Fibroblast of skin of right quadriceps (primary cell): Measurements from ENCODE around the gene DDX47.
"Not testable (repeated sequence)": the region's sequence is repeated elsewhere in the genome, so short reads cannot be mapped to it uniquely, and the experiment has no call there.

Experiments
- DNase-seq: peaks from one replicate; pipeline ENCODE4 v3.0.0-alpha.2; 2013

Gene DDX47

DNA sequence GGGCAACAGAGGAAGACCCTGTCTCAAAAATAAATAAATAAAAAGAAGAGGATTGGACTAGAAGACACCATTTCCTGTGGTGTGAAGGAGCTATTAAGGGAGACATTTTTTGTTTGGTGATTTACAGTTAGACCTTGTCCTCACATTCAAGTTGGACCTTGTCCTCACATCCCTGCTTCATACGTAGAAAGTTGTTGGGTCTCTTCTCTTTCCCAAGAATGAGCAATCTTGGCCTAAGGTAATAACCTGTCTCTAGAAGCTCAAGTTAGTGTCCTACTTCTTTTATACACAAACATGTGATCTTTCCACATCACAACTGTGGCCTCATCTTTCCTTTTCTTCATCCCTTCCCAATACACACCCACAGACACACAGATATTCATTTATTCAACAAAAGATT, 14.7 kb upstream of the DDX47 start:
- no peak for DNase-seq

DNA sequence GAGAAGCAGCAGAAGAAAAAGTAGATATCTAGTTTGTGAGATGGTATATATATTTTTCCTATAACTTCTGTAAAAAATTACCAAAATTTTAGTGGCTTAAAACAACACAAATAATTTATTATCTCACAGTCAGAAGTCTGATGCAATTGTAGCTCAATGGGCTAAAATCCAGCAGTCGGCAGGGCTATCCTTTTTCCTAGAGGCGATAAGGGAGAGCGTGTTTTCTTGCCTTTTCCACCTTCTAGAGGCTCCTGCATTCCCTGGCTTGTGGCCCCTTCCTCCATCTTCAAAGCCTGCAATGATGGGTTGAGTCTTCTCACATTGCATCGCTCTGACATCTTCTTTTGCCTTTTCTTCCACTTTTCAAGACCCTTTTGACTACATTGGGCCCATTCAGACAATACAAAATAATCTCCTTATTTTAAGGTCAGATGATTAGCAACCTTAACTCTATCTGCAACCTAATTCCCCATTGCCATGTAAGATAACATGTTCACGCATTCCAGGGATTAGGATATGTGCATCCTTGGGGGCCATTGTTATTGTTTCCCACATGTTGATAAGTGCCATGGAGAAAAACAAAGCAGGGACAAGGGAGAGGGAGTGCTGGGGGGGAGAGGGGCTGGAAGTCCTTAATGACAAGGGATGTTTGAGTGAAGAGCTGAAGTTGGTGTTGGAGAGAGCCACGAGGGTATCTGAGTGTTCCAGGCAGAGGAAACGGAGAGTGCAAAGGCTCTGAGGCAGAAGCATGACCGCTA, 13.8 kb upstream of the DDX47 start:
- DNase-seq = no peak

DNA sequence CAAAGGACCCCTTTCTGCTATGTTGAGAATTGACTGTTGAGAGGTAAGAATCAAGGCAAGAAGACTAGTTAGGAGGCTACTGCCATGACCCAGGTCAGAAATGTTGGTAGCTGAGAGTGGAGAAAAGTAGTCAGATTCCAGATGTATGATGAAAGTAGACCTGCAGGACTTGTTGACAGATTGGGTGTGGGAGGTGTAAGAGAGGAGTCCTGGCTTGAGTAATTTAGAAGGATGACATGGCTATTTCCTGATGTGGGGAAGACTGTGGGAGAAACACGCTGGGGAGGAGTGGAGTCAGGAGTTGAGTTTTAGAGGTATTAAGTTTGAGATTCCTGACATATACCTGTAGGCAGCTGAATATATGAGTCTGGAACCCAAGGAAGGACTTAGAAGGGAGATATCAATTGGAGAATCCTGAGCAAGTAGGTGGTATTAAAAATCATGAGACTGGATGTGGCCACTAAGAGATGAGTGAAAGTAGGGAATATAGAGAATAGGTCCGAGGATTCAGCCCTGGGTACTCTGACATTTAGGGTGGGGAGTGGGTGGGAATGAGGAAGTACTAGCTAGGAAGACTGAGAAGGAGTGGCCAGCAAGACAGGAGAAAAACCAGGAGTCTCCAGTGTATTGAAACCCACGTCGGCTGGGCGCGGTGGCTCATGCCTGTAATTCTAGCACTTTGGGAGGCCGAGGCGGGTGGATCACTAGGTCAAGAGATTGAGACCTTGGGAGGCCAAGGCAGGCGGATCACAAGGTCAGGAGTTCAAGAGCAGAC, 12.6 kb upstream of the DDX47 start:
- DNase-seq = peak; percentile 61

DNA sequence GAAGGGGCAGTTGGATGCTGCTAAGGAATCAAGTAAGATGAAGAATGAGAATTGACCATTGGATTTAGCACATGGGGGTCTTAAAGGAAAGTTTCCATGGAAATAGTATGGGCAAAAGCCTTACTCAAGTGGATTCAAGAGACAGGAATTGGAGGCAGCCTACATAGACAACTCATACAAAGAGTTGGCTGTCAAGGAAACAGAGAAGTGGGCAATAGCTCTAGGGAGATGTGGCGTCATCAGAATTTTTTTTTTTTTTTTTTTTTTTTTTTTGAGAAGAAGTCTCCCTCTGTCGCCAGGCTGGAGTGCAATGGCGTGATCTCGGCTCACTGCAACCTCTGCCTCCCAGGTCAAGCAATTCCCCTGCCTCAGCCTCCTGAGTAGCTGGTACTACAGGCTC, 11.5 kb upstream of the DDX47 start:
- DNase-seq = not testable (repeated sequence)

DNA sequence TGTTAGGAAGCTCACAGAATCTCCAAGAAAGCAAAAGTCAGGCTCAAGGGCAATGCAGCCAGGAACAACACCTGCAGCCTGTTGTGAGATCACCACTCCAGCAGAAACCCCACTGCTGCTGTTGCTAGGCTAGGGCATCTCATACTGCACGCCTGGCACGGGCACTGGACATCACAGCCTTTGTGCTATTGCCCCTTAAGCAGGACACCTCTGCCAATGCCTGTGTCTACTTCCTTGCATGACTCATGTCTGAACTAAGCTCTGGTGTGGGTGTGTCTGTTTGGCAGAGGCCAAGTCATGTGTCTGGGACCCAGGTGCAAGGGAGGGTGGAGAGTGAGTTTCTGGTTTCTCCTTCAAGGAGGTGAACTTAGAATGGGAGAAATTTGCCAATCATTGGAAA, 10.0 kb upstream of the DDX47 start:
- DNase-seq = peak; percentile 64

DNA sequence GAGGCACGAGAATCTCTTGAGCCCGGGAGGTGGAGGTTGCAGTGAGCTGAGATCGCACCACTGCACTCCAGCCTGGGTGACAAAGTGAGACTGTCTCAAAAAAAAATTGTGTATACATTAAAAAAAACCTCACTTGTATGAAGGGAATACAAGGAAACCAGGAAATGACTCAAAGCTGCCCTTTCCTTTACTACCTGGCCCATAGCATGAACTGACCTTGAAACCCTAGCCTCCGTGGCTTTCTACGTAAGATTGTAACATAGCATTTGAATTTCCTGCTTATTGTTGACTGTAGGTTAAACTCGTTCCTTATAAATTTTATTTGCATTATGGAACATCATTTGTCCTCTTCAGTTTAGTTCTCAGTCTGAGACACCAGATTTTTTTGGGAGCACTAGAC, 9.1 kb upstream of the DDX47 start:
- peak; percentile 36 for DNase-seq

DNA sequence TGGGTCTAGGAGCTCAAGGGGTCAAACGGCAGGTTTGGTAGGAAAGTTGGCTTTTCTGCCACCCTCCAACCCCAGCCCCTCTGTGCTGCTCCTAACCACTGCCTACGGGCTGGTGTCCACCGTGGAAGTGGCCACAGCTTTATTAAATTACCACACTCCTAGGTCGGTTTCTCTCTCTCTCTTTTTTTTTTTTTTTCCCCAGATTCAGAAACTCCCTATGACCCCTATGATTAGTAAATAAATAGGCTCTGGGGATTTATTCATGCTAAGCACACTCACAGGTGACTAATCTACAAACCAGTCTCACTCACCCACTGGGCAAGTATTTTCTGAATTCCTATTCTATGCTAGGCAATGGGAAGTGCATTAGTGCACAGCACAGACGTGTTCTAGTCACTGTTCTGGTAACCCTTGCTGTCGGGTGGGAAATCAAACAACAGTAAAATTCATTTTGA, 8.7 kb upstream of the DDX47 start:
- DNase-seq = peak; percentile 91

DNA sequence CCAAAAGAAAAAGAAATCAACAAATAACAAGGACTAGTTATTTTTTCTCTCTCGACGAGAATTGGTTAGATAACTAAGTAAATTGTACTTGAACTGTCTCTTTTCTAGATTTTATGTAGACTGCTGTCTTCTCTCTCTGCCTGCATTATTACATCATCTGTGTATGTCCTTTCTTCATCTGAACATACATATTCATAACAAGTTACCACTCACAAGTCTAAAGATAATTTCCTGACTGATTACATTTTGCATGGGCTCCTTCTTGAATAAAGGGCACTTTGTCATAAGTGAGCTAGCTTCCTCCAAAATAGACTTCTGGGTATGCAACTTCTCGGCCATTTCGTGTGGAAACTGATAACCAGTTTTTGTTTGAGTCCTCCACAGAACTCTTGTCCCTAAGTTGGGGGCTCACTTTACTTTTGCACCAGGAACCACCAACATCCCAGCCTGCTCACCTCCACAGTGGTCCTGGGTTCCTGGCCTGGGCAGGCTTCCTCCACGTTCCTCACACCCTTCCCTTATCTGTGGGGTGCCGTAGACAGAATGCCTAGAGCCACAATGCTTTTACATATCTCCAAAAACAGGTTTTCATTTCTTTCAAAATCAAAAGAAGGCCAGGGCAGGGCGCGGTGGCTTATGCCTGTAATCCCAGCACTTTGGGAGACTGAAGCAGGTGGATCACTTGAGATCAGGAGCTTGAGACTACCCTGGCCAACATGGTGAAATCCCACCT, 6.2 kb upstream of the DDX47 start:
- DNase-seq = no peak

DNA sequence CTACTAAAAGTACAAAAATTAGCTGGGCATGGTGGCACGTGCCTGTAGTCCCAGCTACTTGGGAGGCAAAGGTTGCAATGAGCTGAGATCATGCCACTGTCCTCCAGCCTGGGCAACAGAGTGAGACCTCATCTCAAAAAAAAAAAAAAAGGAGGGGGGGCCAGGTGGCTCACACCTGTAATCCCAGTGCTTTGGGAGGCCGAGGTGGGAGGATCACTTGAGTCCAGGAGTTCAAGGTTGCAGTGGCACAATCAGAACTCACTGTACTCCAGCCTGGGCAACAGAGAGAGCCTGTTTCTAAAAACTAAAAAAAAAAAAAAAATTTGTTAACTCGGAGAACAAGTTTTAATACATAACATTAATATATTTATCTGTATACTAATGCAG, 5.6 kb upstream of the DDX47 start:
- not testable (repeated sequence) for DNase-seq

DNA sequence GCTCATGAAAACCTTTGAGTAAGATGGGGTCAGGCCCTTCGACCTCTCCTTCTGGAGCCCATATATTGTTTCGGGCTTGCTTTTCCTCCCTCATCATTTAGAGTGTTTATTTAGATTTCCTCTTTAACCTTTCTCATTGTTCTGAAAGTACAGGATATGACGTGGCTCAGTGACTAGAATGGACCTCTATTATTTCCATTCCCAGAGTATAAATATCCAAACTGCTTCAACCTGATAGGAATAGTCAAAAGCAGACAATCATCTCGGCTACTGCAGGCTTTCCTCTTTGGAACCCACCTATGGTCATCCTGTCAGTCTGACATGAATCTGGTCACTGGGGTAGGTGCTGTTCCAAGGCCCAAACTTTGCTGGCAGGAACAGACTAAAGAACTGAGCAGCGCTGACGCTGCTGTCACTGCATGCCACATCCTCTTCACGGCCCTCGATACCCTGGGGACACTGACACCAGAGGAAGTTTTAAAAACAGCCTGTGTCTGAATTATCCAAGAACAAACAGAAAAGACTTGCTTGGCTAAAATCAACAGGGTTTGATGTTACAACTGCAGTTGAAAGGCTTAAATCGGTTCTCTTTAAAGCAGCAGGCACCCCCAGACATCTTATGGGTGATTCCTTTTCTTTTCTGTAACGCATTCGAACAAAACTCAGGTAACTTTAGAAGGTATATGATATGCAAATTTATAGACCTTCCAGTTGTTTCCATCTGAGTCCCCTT, 5.0 kb upstream of the DDX47 start:
- no peak for DNase-seq

DNA sequence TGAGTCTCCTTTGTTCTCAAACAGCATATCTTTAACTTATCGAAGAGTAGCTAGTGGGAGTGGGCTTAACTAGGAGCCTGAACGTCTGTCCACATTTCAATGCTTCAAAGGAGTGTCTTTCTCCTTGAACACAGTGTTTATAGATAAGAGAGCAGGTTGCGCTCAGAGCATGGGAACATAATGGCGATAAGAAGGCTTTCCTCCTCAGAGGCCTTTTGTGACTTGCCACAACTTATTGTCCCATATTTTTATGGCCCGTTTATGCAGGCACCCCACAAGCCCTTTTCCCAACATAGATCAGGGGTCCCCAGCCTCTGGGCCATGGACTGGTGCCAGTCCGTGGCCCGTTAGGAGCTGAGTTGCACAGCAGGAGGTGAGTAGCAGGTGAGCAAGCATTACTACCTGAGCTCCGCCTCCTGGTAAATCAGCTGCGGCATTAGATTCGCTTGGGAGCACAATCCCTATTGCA, 2.6 kb upstream of the DDX47 start:
- no peak for DNase-seq

DNA sequence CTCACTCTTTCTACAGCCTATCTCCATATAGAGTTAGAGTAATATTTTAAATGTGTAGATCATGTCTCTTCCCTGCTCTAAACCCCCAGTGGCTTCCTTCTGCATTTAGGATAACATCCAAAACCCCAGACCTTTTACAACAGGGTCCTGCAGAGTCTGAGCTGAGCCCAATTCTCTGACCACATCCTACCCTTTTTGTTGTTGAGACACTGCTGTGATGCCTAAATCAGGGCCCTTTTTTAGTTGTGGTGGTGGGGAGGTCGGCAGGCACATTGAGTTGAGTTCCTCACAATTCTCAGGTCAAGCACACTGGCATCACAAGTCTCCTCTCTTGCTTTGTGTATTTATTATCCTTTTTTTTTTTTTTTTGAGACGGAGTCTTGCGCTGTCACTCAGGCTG, 1.8 kb upstream of the DDX47 start:
- no peak for DNase-seq

DNA sequence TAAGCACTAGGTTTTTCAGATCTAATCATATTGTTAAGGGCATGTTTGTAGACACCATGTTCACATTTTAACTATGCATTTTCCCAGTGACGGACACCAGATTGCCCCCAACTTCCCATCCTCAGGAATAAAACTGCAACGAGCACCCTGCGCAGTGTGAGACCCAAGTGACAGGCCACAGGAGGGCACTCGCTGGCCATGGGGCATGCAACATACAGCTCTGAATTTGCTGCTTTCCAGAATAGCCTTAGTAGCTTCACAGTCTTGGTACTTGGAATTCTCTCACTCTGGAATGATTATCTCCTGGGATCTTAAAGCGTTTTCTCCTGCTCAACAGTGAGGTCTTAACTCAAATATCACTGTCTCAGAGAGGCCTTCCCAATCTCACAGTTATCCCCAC, 972 bp upstream of the DDX47 start:
- DNase-seq = no peak

DNA sequence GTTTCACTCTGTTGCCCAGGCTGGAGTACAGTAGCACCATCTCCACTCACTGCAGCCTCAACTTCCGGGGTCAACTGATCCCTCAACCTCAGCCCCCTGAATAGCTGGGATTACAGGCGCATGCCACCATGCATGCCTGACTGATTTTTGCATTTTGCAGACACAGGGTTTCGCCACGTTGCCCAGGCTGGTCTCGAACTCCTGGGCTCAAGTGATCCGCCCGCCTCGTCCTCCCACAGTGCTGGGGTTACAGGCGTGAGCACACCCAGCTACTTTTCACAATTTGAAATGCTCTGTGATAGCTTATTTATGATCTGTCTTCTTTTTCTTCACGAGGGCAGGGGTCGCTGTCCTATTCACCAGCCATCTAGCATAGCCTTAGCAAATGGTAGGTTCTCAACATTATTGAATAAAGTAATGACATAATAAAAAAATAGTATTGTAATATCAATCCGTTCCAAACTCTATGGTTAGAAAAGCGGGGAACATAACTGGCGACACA, 477 bp upstream of the DDX47 start:
- DNase-seq = no peak

DNA sequence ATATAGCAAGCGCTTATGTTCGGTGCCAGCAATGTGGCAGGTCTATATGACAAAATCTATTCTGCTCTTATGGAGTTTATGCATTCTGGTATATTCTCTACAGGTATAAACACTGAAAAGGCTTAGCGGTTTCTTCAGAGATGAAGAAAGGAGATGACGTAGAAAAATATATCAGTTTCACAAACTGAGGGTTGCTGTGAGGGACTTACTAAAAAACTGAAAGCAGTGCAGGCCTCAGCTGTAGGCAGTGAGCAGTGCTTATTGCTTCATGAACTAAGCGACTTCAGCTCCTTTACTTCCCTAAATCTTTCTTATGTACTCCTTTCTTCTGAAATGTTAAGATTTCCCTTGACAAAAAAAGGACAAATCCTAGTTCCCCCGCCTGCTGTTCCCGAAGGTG, 4.5 kb downstream of the DDX47 start:
- DNase-seq = no peak

DNA sequence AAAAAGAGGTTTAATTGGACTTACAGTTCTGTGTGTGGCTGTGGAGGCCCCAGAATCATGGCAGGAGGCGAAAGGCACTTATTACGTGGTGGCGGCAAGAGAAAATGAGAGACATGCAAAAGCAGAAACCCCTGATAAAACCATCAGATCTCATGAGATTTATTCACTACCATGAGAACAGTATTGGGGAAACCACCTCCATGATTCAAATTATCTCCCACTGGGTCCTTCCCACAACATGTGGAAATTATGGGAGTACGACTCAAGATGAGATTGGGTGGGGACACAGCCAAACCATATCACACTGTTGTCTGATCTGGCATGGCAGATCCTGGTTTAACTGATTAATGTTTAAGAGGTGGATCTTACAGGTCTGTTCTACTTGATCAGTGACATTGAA, 5.6 kb downstream of the DDX47 start:
- peak; percentile 34 for DNase-seq

DNA sequence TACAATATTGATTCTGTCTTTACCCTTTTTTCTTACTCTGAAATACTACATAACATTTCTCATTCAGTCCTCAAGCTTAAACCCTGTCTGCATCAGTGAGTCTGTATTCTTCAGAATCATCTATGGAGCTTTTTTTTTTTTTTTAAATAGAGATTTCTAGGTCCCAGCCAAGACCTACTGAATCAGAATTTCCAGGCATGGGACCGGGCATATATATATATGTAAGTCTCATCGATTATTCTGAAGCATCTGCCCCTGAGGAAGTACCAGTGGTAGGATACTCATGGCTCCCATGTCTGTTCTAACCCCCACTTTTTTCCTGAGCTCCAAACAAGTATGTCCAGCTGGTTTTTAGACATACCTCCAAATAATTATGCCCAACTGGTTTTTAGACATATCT, 6.1 kb downstream of the DDX47 start:
- no peak for DNase-seq

DNA sequence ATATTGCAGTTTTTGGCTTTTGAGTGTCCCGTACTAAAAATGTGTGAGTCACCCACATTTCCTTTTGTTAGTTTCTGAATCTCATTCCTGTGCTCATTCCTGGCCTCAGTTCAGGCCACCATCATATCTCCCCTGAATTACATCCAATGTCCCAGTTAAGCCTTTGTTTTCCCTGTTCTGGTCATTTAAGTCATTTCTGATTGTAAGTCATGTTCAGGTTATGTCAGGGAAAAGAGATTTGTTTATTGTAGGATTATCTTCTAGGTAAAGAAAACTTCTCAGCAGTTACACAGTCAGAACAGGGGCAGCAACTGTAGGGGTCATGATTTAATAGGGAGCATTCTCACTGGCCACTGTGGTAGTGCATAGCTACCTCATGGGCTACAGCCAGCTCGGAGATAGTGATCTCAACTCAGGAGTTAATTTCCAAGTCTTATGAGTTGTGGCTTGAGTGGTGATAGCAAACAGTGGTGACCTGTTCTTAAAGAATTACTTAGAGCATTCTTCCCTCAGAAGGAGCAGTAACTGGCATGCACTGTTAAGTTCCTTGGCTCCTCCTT, 6.7 kb downstream of the DDX47 start:
- peak; percentile 98 for DNase-seq

DNA sequence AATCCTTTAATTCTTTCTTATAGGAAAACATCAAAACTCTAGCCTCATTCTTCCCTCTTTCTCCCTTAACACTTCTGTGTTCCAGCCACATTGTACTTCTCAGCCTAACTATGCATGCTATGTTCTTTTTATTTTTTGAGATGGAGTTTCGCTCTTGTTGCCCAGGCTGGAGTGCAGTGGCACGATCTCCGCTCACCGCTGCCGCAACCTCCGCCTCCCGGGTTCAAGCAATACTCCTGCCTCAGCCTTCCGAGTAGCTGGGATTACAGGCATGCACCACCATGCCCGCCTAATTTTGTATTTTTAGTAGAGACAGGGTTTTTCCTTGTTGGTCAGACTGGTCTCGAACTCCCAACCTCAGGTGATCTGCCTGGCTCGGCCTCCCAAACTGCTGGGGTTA, 7.2 kb downstream of the DDX47 start:
- DNase-seq = not testable (repeated sequence)

DNA sequence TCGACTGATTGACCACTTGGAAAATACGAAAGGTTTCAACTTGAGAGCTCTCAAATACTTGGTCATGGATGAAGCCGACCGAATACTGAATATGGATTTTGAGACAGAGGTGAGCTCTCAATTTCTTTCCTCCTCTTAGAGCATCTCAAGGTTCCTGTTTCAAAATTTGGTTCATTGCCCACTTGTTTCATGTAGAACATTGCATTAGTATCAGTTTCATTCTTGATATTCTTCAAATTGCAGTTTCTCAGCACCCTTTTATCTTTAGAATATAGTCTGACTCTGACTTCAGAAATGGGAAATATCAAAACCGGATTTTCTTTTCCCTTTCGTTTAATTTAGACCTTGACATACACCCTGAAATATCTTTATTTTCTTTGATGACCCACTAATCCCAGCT, 8.8 kb downstream of the DDX47 start:
- no peak for DNase-seq

DNA sequence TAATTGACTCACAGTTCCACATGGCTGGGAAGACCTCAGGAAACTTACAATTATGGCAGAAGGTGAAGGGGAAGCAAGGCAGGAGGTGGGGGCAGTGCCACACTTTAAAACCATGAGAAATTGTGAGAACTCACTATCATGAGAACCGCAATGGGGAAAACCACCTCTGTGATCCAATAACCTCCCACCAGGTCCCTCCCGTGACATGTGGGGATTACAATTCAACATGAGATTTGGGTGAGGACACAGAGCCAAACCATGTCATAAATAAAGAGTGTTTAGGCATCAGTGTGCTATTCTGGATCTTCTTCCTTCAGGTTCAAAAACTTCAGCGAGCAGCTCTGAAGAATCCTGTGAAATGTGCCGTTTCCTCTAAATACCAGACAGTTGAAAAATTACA, 9.7 kb downstream of the DDX47 start:
- DNase-seq = no peak

DNA sequence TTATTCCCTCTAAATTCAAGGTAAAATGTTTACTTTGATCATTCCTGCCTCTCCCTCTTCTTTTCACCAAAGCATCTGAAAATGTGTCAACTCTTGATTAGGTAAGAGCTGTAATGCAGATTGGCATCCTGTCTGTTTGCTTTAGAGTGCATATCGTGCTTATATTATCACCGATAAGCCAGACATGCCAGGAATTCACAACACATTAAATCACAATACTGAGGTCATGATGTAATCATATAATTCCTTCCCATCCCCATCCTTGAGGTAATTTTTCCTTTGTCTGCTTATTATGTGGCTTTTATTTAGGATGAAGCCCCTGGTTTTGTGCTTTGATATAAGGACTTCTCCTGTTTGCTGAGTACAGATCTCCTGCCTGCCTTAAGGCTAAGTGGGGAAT, 10.2 kb downstream of the DDX47 start:
- DNase-seq = peak; percentile 80
